Suprapubic skin (tissue), 4 donors: ENCODE results near the gene IPPK.

ENCODE experiments used
- CTCF ChIP-seq, 2 donors: fragments of 200-600 bp in 1 of 2; fragments of 450-650 bp in 1 of 2; sonication (generic) in 1 of 2; IDR thresholded peaks; one replicate each; pipeline ENCODE4 v1.5.1; 2016 to 2019; ENCODE audit warnings: antibody characterized with exemption in 2 of 2, mild to moderate bottlenecking in 1 of 2, moderate library complexity in 1 of 2
- POLR2A ChIP-seq, 2 donors: fragments of 450-650 bp; IDR thresholded peaks; one replicate each; pipeline ENCODE4 v1.6.1; 2017; ENCODE audit warnings: antibody characterized with exemption in 2 of 2, mild to moderate bottlenecking in 2 of 2, moderate library complexity in 2 of 2
- POLR2AphosphoS5 ChIP-seq, 3 donors: sonication (generic); formaldehyde crosslinking; IDR thresholded peaks; one replicate each; pipeline ENCODE4 v1.6.1; 2017; ENCODE audit warnings: antibody characterized with exemption in 3 of 3

GRCh38 chr9:92717201-92718085, 47.5 kb upstream of the IPPK start:
- TF ChIP-seq CTCF (IDR thresholded peaks at IDR 0.05) (no peak), POLR2A (IDR thresholded peaks at IDR 0.05) (no peak), POLR2AphosphoS5 (IDR thresholded peaks at IDR 0.05) (no peak)
